ENCODE data around the gene RHOA. TPM values are rescaled to one million over a fixed set of nuclear protein-coding genes. Genes with fewer than 3 reads are reported as not detected.
"Not testable (repeated sequence)": the region's sequence is repeated elsewhere in the genome, so short reads cannot be mapped to it uniquely, and the experiment has no call there.

RHOA gene
- total RNA-seq, 2 donors from 2014 or later: 274 to 317 TPM

GRCh38 chr3:49378249-49378895 is 33.4 kb downstream of the RHOA start:
- Mint-ChIP-seq H3K4me3 (peak overlapping the region; percentile 1), H3K27me3 (no peaks in the 10 kb centered on the region), H3K27ac (peak overlapping the region; percentile 59), H3K4me1 (peaks cover 34% of the 10 kb centered on the region), H3K36me3 (ENCODE audit: low read depth) (peaks cover 2% of the 10 kb centered on the region)
- DNase-seq (no peak), ATAC-seq (no peak)
- H3K9me3 ChIP-seq (ENCODE audit: control insufficient read depth, low read length, poor library complexity, severe bottlenecking): no peaks in the 10 kb centered on the region

DNA sequence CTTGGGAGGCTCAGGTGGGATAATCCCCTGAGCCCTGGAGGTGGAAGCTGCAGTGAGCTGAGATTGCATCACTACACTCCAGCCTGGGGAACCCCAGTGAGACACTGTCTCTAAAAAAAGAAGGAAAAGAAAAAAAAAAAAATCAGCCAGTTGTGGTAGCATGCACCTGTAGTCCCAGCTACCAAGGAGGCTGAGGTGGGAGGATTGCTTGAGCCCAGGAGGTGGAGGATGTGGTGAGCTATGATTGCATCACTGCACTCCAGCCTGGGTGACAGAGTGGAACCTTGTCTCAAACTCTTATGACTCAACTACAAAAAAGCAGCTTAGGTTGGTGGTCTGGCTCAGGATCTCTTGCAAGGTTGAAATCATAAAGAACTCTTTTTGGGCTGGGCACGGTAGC is 34.3 kb downstream of the RHOA start:
- Mint-ChIP-seq H3K27ac (peak overlapping the region; percentile 87), H3K4me3 (peak overlapping the region; percentile 41), H3K27me3 (no peaks in the 10 kb centered on the region), H3K4me1 (peaks cover 30% of the 10 kb centered on the region), H3K36me3 (ENCODE audit: low read depth) (peaks cover 2% of the 10 kb centered on the region)
- H3K9me3 ChIP-seq (ENCODE audit: control insufficient read depth, low read length, poor library complexity, severe bottlenecking): no peaks in the 10 kb centered on the region
- DNase-seq: peak in 1 of 3 donors; percentile 8
- ATAC-seq: peak; percentile 61

DNA sequence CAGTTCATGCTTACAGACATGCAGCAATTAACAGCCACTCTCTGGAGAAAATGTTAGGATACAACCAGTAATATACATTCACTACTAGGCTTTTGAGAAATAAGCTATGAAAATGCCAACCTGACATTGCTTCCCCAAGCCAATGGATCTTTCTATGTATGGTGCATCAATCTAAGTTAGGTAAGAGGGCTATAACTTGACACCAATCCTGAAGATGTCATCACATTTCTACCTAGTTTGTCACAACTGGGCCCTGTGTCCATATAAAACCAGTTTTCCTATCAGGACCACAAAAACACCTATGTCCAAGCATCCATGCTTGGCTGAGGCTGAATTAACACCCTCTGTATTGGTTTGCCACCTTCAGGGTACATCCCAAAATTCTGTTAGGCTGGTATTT is 39.8 kb downstream of the RHOA start:
- no peaks in the 10 kb centered on the region for H3K9me3 ChIP-seq (ENCODE audit: control insufficient read depth, low read length, poor library complexity, severe bottlenecking)
- H3K27me3 Mint-ChIP-seq: no peaks in the 10 kb centered on the region
- ATAC-seq (no peak), DNase-seq (no peak)
- no peak overlapping the region for H3K4me3 Mint-ChIP-seq
- no peaks in the 10 kb centered on the region for H3K36me3 Mint-ChIP-seq (ENCODE audit: low read depth)
- peaks cover 16% of the 10 kb centered on the region for H3K4me1 Mint-ChIP-seq
- peak overlapping the region; percentile 9 for H3K27ac Mint-ChIP-seq

- H3K4me3 Mint-ChIP-seq: no peak overlapping the region
- H3K27ac Mint-ChIP-seq: peak overlapping the region; percentile 9
- no peaks in the 10 kb centered on the region for H3K9me3 ChIP-seq (ENCODE audit: control insufficient read depth, low read length, poor library complexity, severe bottlenecking)
- ATAC-seq (no peak), DNase-seq (no peak)
- no peaks in the 10 kb centered on the region for H3K27me3 Mint-ChIP-seq
- no peaks in the 10 kb centered on the region for H3K36me3 Mint-ChIP-seq (ENCODE audit: low read depth)
- peaks cover 14% of the 10 kb centered on the region for H3K4me1 Mint-ChIP-seq
Observed at GRCh38 chr3:49370585-49371290, 41.0 kb downstream of the RHOA start.

- no peaks in the 10 kb centered on the region for H3K36me3 Mint-ChIP-seq (ENCODE audit: low read depth)
- H3K27me3 Mint-ChIP-seq: no peaks in the 10 kb centered on the region
- ATAC-seq (no peak), DNase-seq (no peak)
- no peak overlapping the region for H3K27ac Mint-ChIP-seq
- no peaks in the 10 kb centered on the region for H3K9me3 ChIP-seq (ENCODE audit: control insufficient read depth, low read length, poor library complexity, severe bottlenecking)
- H3K4me1 Mint-ChIP-seq: peaks cover 11% of the 10 kb centered on the region
- H3K4me3 Mint-ChIP-seq: no peak overlapping the region
Observed at GRCh38 chr3:49362561-49362960, 49.2 kb downstream of the RHOA start.

- Mint-ChIP-seq H3K27me3 (no peaks in the 10 kb centered on the region), H3K27ac (peak overlapping the region; percentile 57), H3K4me1 (peaks cover 18% of the 10 kb centered on the region), H3K4me3 (peak overlapping the region; percentile 96), H3K36me3 (ENCODE audit: low read depth) (peaks cover 3% of the 10 kb centered on the region)
- H3K9me3 ChIP-seq (ENCODE audit: control insufficient read depth, low read length, poor library complexity, severe bottlenecking): no peaks in the 10 kb centered on the region
- no peak for DNase-seq
- no peak for ATAC-seq
Observed at GRCh38 chr3:49359623-49360022, 52.2 kb downstream of the RHOA start.

- Mint-ChIP-seq H3K27ac (peak overlapping the region; percentile 57), H3K36me3 (ENCODE audit: low read depth) (peaks cover 3% of the 10 kb centered on the region), H3K27me3 (no peaks in the 10 kb centered on the region), H3K4me1 (peaks cover 20% of the 10 kb centered on the region), H3K4me3 (peak overlapping the region; percentile 96)
- ATAC-seq (peak; percentile 6), DNase-seq (no peak)
- H3K9me3 ChIP-seq (ENCODE audit: control insufficient read depth, low read length, poor library complexity, severe bottlenecking): no peaks in the 10 kb centered on the region
Observed at GRCh38 chr3:49358884-49359225, 52.9 kb downstream of the RHOA start.

GRCh38 chr3:49358217-49358883 is 53.4 kb downstream of the RHOA start, which contains the start of gene GPX1:
Gene GPX1 (minus strand): TSS chr3:49358353. CDS start chr3:49358278, 75 bp downstream.
- Mint-ChIP-seq H3K27ac (peak within 1 kb of the TSS; percentile 96), H3K36me3 (ENCODE audit: low read depth) (peaks cover 3% of the 10 kb centered on the region)

GRCh38 chr3:49357443-49358216 is 54.1 kb downstream of the RHOA start:
- not testable (repeated sequence) for H3K9me3 ChIP-seq (ENCODE audit: control insufficient read depth, low read length, poor library complexity, severe bottlenecking); H3K27me3 Mint-ChIP-seq; H3K36me3 Mint-ChIP-seq (ENCODE audit: low read depth)
- Mint-ChIP-seq H3K4me3 (peak overlapping the region; percentile 96), H3K27ac (peak overlapping the region; percentile 96), H3K4me1 (peaks cover 26% of the 10 kb centered on the region)
- ATAC-seq: peak; percentile 56
- peak; percentile 22 to 44 (median 43) for DNase-seq

More at GRCh38 chr3:49358217-49358883, 53.4 kb downstream of the RHOA start, which contains the start of gene GPX1:
- Mint-ChIP-seq H3K4me1 (peaks cover 20% of the 10 kb centered on the region), H3K4me3 (peak within 1 kb of the TSS; percentile 96), H3K27me3 (no peaks in the 10 kb centered on the region)
- H3K9me3 ChIP-seq (ENCODE audit: control insufficient read depth, low read length, poor library complexity, severe bottlenecking): no peaks in the 10 kb centered on the region
- DNase-seq: peak; percentile 39 to 69 (median 68)
- peak; percentile 77 for ATAC-seq

GRCh38 chr3:49357095-49357442 is 54.7 kb downstream of the RHOA start:
- H3K36me3 Mint-ChIP-seq (ENCODE audit: low read depth); H3K27me3 Mint-ChIP-seq; DNase-seq; H3K9me3 ChIP-seq (ENCODE audit: control insufficient read depth, low read length, poor library complexity, severe bottlenecking): not testable (repeated sequence)
- H3K4me1 Mint-ChIP-seq: peaks cover 26% of the 10 kb centered on the region
- peak; percentile 48 for ATAC-seq
- H3K4me3 Mint-ChIP-seq: peak overlapping the region; percentile 96
- peak overlapping the region; percentile 96 for H3K27ac Mint-ChIP-seq

- H3K9me3 ChIP-seq (ENCODE audit: control insufficient read depth, low read length, poor library complexity, severe bottlenecking): no peaks in the 10 kb centered on the region
- DNase-seq (no peak), ATAC-seq (no peak)
- Mint-ChIP-seq H3K27me3 (no peaks in the 10 kb centered on the region), H3K27ac (peak overlapping the region; percentile 88), H3K36me3 (ENCODE audit: low read depth) (peaks cover 6% of the 10 kb centered on the region), H3K4me1 (peaks cover 31% of the 10 kb centered on the region), H3K4me3 (no peak overlapping the region)
Observed at GRCh38 chr3:49352890-49353421, 58.8 kb downstream of the RHOA start.

GRCh38 chr3:49352281-49352680 is 59.5 kb downstream of the RHOA start:
- no peaks in the 10 kb centered on the region for H3K9me3 ChIP-seq (ENCODE audit: control insufficient read depth, low read length, poor library complexity, severe bottlenecking)
- ATAC-seq: no peak
- peaks cover 27% of the 10 kb centered on the region for H3K4me1 Mint-ChIP-seq
- no peaks in the 10 kb centered on the region for H3K27me3 Mint-ChIP-seq
- H3K4me3 Mint-ChIP-seq: no peak overlapping the region
- DNase-seq: no peak
- peaks cover 6% of the 10 kb centered on the region for H3K36me3 Mint-ChIP-seq (ENCODE audit: low read depth)
- H3K27ac Mint-ChIP-seq: peak overlapping the region; percentile 88
